A673 (cell line): Measurements from ENCODE around the gene PTPN20. TPM values are rescaled to one million over a fixed set of nuclear protein-coding genes. Genes with fewer than 3 reads are reported as not detected.
A peak's percentile ranks its signal among the peaks of the same experiment; 100 is the strongest.

Source experiments
- BruUV-seq: library from RNA; stranded (reverse); fragments of 400-500 nt; replicated peaks from 2 replicates; lab custom pipeline; 2021; lab: Mats Ljungman, UMichigan
- CTCF ChIA-PET: fragments of 300-600 bp; sonication (Branson Sonifier 250); formaldehyde crosslinking; loops from one replicate; lab custom pipeline; 2022; ENCODE audit warnings: antibody characterized with exemption; lab: Charles Lee
- POLR2A ChIA-PET: fragments of 300-600 bp; sonication (Branson Sonifier 250); formaldehyde crosslinking; loops from one replicate; lab custom pipeline; 2022; ENCODE audit warnings: antibody characterized with exemption; ENCODE audit not compliant: low non-redundant PET; lab: Charles Lee
- DNase-seq: peaks from one replicate; pipeline ENCODE4 v3.0.0-alpha.2; 2015; ENCODE audit warnings: low spot score
- H3K27ac ChIP-seq: fragments of 200-600 bp; sonication (generic); 2 replicates; pipeline ENCODE4 v1.5.1; 2016; ENCODE audit warnings: mixed run types, low read depth, mild to moderate bottlenecking, mixed read lengths, antibody characterized with exemption, low read length; ENCODE audit not compliant: poor library complexity, severe bottlenecking
- H3K27me3 ChIP-seq: fragments of 200-600 bp; sonication (generic); replicated peaks from 2 replicates; pipeline ENCODE4 v1.6.1; 2017; ENCODE audit warnings: mixed run types, low read depth, mild to moderate bottlenecking, mixed read lengths, antibody characterized with exemption, low read length; ENCODE audit not compliant: insufficient read depth, poor library complexity
- H3K36me3 ChIP-seq: fragments of 200-600 bp; sonication (generic); 2 replicates; pipeline ENCODE4 v1.6.1; 2016; ENCODE audit warnings: mixed run types, mild to moderate bottlenecking, mixed read lengths, antibody characterized with exemption, low read length; ENCODE audit not compliant: insufficient read depth, poor library complexity, severe bottlenecking
- H3K4me1 ChIP-seq: fragments of 200-600 bp; sonication (generic); 2 replicates; pipeline ENCODE4 v1.6.1; 2017; ENCODE audit warnings: mixed run types, mild to moderate bottlenecking, mixed read lengths, antibody characterized with exemption, low read length; ENCODE audit not compliant: insufficient read depth, poor library complexity, severe bottlenecking
- H3K4me3 ChIP-seq: fragments of 200-600 bp; sonication (generic); 2 replicates; pipeline ENCODE4 v1.5.1; 2016; ENCODE audit warnings: low read depth, mixed run types, mild to moderate bottlenecking, mixed read lengths, low read length; ENCODE audit not compliant: poor library complexity, severe bottlenecking
- H3K9me3 ChIP-seq: fragments of 200-600 bp; sonication (generic); 2 replicates; pipeline ENCODE4 v1.6.1; 2016; ENCODE audit warnings: mixed run types, low read depth, mild to moderate bottlenecking, mixed read lengths, antibody characterized with exemption, low read length; ENCODE audit not compliant: poor library complexity, severe bottlenecking
- CTCF ChIP-seq: fragments of 300-800, 200-600 bp; sonication (generic); conservative IDR thresholded peaks from 2 replicates; pipeline ENCODE4 v1.5.1; 2017; ENCODE audit warnings: low read depth, mild to moderate bottlenecking, antibody characterized with exemption, low read length, moderate library complexity, mixed read lengths
- EZH2 ChIP-seq: fragments of 200-600 bp; sonication (generic); IDR thresholded peaks from 2 replicates; pipeline ENCODE4 v1.6.1; 2017; ENCODE audit warnings: borderline replicate concordance, low read depth, mild to moderate bottlenecking, mixed read lengths, antibody characterized with exemption, low read length; ENCODE audit not compliant: poor library complexity, severe bottlenecking
- intact Hi-C: fragments of 100-400 bp; cut with micrococcal nuclease; formaldehyde crosslinking; loops from one replicate; pipeline ENCODE4 v1.10.0; 2022; ENCODE audit not compliant: unreplicated experiment
- total RNA-seq: library from RNA; stranded (reverse); gene quantifications from 2 replicates; pipeline ENCODE4 v1.2.3, GENCODE V29; 2021

PTPN20 gene
- total RNA-seq, 1 experiment from 2014 or later = not detected

GRCh38 chr10:47024046-47024322 lies 112.8 kb downstream of the PTPN20 start:
- intact Hi-C loops = no loop called here
- no TSS peak for BruUV-seq
- no peaks in the 10 kb centered on the region for H3K36me3 ChIP-seq
- H3K27ac ChIP-seq = no peak overlapping the region
- no peak for DNase-seq
- no peaks in the 10 kb centered on the region for H3K27me3 ChIP-seq
- H3K9me3 ChIP-seq = no peaks in the 10 kb centered on the region
- H3K4me1 ChIP-seq = no peaks in the 10 kb centered on the region
- ChIA-PET CTCF (interaction anchor here (0.9 to 1.3 kb wide), 2 partner anchors 262 to 288 kb away, joined by 3 to 5 read pairs; no protein-coding TSS in a partner anchor), POLR2A (no interaction called here)
- TF ChIP-seq EZH2 = no peak
- no peak for TF ChIP-seq CTCF
- no peak overlapping the region for H3K4me3 ChIP-seq

DNA sequence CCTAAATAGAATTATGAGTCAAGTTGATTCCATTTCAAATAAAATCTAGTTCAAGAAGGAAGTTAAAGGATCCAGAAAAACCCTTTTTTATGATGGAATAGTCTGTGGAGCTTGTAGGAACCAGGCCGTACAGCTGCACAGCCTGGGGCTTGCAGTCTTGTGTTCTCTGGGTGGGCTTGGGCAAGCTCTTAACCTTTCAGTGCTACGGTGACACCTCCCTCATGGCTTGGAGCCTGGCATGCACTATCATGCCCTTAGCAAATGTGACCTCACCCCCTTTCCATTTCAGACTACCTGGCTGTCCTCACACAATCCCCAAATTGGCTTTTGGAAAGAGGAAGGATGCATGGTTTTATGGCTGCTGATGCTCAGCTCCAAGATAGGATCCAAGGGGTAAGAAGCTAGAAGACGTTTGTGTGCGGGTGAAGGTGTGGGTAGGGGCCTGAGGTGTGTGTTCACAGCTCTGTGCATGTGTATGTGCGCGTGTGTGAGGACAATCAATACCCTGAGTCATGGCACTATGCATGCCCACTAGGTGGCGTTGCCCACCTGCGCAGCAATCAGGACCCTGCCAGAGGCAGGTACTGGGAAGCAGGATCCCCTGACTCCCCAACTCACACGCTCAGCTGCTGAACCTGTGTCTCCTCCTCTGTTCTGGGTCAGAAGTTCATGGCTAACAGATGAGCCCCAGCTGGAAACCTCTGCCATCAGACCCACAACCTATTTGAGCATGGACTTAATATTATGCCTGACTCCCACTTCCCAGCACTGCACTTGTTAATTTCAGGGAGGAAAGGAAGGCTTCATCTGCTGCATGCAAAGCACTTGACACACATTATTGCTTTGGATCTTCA lies 113.4 kb downstream of the PTPN20 start:
- no peaks in the 10 kb centered on the region for H3K36me3 ChIP-seq
- intact Hi-C loops = no loop called here
- no TSS peak for BruUV-seq
- H3K27ac ChIP-seq = no peak overlapping the region
- TF ChIP-seq EZH2 (no peak), CTCF (peak; percentile 87)
- no peaks in the 10 kb centered on the region for H3K27me3 ChIP-seq
- H3K4me3 ChIP-seq = no peak overlapping the region
- ChIA-PET CTCF (interaction anchor here (0.8 to 1.3 kb wide), 4 partner anchors 262 to 316 kb away, joined by 3 to 5 read pairs (median 4); no protein-coding TSS in a partner anchor), POLR2A (no interaction called here)
- H3K9me3 ChIP-seq = no peaks in the 10 kb centered on the region
- H3K4me1 ChIP-seq = no peaks in the 10 kb centered on the region
- DNase-seq = peak; percentile 51

DNA sequence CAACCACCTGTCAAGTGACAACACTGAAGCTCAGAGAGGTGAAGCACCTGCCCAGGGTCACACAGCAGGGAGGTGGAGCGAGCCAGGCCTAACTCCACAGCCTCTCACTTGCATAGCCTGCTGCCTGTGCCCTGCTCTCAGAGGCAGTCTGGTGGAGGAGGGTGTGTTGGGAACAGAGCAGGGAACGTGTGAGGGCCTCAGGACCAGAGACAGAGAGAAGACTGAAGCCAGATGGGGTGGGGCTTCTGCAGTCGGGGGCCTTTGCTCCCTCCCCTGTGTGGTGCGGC lies 114.0 kb downstream of the PTPN20 start:
- Histone ChIP-seq H3K27me3 (no peaks in the 10 kb centered on the region), H3K4me1 (no peaks in the 10 kb centered on the region), H3K27ac (no peak overlapping the region), H3K9me3 (no peaks in the 10 kb centered on the region), H3K4me3 (no peak overlapping the region), H3K36me3 (no peaks in the 10 kb centered on the region)
- POLR2A ChIA-PET = no interaction called here
- intact Hi-C loops = no loop called here
- no TSS peak for BruUV-seq
- no peak for TF ChIP-seq CTCF
- no peak for TF ChIP-seq EZH2
- CTCF ChIA-PET = interaction anchor here (1.2 to 1.3 kb wide), 2 partner anchors 286 to 288 kb away, joined by 3 to 5 read pairs; no protein-coding TSS in a partner anchor
- no peak for DNase-seq
